ENCODE results near the gene PDLIM1.

The PDLIM1 gene

GRCh38 chr10:95306851-95307250 lies 16.0 kb upstream of the PDLIM1 start:
- Histone ChIP-seq H3K4me3 (ENCODE audit: low read depth, low read length, poor library complexity, severe bottlenecking) (no peak overlapping the region), H3K27me3 (ENCODE audit: insufficient read depth, low read length) (no peaks in the 10 kb centered on the region), H3K9me3 (ENCODE audit: low read length) (no peaks in the 10 kb centered on the region), H4K20me1 (ENCODE audit: insufficient read depth, low read length) (no peaks in the 10 kb centered on the region), H3K9me2 (ENCODE audit: low read depth, low read length) (no peaks in the 10 kb centered on the region), H3K79me2 (ENCODE audit: insufficient read depth, low read length) (no peaks in the 10 kb centered on the region), H3K36me3 (ENCODE audit: insufficient read depth, low read length) (no peaks in the 10 kb centered on the region), H3K4me2 (ENCODE audit: low read length) (no peak overlapping the region), H3K9ac (ENCODE audit: low read length) (no peak overlapping the region), H2AFZ (ENCODE audit: low read length) (no peak overlapping the region), H3F3A (ENCODE audit: insufficient read depth, low read length) (no peaks in the 10 kb centered on the region), H3K4me1 (ENCODE audit: insufficient read depth, low read length, severe bottlenecking) (no peaks in the 10 kb centered on the region), H3K27ac (ENCODE audit: low read depth, low read length, poor library complexity, severe bottlenecking) (no peak overlapping the region)
- TF ChIP-seq EZH2 (IDR thresholded peaks at IDR 0.05; ENCODE audit: borderline replicate concordance, low read length) (no peak), CTCF (IDR thresholded peaks at IDR 0.05; ENCODE audit: low read length) (no peak)

- Histone ChIP-seq H3K27ac (ENCODE audit: low read depth, low read length, poor library complexity, severe bottlenecking) (no peak overlapping the region), H3K36me3 (ENCODE audit: insufficient read depth, low read length) (no peaks in the 10 kb centered on the region), H3K9me2 (ENCODE audit: low read depth, low read length) (no peaks in the 10 kb centered on the region), H3K27me3 (ENCODE audit: insufficient read depth, low read length) (no peaks in the 10 kb centered on the region), H3F3A (ENCODE audit: insufficient read depth, low read length) (no peaks in the 10 kb centered on the region), H3K79me2 (ENCODE audit: insufficient read depth, low read length) (no peaks in the 10 kb centered on the region), H3K4me1 (ENCODE audit: insufficient read depth, low read length, severe bottlenecking) (no peaks in the 10 kb centered on the region), H3K4me3 (ENCODE audit: low read depth, low read length, poor library complexity, severe bottlenecking) (no peak overlapping the region), H4K20me1 (ENCODE audit: insufficient read depth, low read length) (no peaks in the 10 kb centered on the region), H3K4me2 (ENCODE audit: low read length) (no peak overlapping the region), H3K9me3 (ENCODE audit: low read length) (no peaks in the 10 kb centered on the region), H3K9ac (ENCODE audit: low read length) (no peak overlapping the region), H2AFZ (ENCODE audit: low read length) (no peak overlapping the region)
- TF ChIP-seq EZH2 (IDR thresholded peaks at IDR 0.05; ENCODE audit: borderline replicate concordance, low read length) (no peak), CTCF (IDR thresholded peaks at IDR 0.05; ENCODE audit: low read length) (no peak)
Observed at GRCh38 chr10:95306318-95306650, 15.5 kb upstream of the PDLIM1 start.

DNA sequence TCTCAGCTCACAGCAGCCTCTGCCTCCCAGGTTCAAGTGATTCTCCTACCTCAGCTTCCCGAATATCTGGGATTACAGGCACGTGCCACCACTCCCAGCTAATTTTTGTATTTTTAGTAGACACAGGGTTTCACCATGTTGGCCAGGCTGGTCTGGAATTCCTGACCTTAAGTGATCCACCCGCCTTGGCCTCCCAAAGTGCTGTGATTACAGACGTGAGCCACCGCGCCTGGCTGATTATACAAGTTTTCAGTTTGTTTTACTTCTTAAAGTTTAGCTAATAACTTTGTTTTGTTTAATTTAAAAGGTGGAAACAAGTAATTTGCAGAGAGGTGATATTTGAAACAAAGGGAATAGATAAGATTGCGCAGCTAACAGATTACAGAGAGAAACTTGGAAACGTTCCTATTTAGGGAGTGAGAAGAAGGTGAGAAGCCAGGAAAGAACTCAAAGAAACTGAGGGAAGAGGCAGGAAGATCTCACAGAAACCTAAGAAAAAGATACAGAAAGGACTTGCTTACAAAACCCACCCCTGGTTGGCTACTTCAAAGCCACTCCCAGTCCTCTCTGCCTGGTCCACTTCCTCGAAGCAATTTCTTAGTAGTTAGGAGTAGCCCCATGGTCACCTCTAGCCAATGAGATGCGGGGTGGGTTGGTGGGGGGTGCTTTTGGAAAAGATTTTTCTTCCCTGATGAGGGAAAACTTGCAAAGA lies 15.0 kb upstream of the PDLIM1 start:
- H3K4me2 ChIP-seq (ENCODE audit: low read length) = no peak overlapping the region
- no peaks in the 10 kb centered on the region for H3K36me3 ChIP-seq (ENCODE audit: insufficient read depth, low read length)
- no peak for TF ChIP-seq EZH2 (IDR thresholded peaks at IDR 0.05; ENCODE audit: borderline replicate concordance, low read length)
- no peak for TF ChIP-seq CTCF (IDR thresholded peaks at IDR 0.05; ENCODE audit: low read length)
- no peak overlapping the region for H3K4me3 ChIP-seq (ENCODE audit: low read depth, low read length, poor library complexity, severe bottlenecking)
- H2AFZ ChIP-seq (ENCODE audit: low read length) = no peak overlapping the region
- no peaks in the 10 kb centered on the region for H3K9me2 ChIP-seq (ENCODE audit: low read depth, low read length)
- no peaks in the 10 kb centered on the region for H3K79me2 ChIP-seq (ENCODE audit: insufficient read depth, low read length)
- no peak overlapping the region for H3K27ac ChIP-seq (ENCODE audit: low read depth, low read length, poor library complexity, severe bottlenecking)
- no peak overlapping the region for H3K9ac ChIP-seq (ENCODE audit: low read length)
- no peaks in the 10 kb centered on the region for H4K20me1 ChIP-seq (ENCODE audit: insufficient read depth, low read length)
- no peaks in the 10 kb centered on the region for H3F3A ChIP-seq (ENCODE audit: insufficient read depth, low read length)
- no peaks in the 10 kb centered on the region for H3K27me3 ChIP-seq (ENCODE audit: insufficient read depth, low read length)
- no peaks in the 10 kb centered on the region for H3K4me1 ChIP-seq (ENCODE audit: insufficient read depth, low read length, severe bottlenecking)
- no peaks in the 10 kb centered on the region for H3K9me3 ChIP-seq (ENCODE audit: low read length)
